ENCODE data around the gene RRM1. TPM values are rescaled to one million over a fixed set of nuclear protein-coding genes. Genes with fewer than 3 reads are reported as not detected.
"Not testable (repeated sequence)": the region's sequence is repeated elsewhere in the genome, so short reads cannot be mapped to it uniquely, and the experiment has no call there.

The RRM1 gene
- polyA plus RNA-seq (ENCODE audit: low read depth in 6 of 6): 10 to 100 TPM; 14.0 to 25.4 (median 18.9) TPM

DNA sequence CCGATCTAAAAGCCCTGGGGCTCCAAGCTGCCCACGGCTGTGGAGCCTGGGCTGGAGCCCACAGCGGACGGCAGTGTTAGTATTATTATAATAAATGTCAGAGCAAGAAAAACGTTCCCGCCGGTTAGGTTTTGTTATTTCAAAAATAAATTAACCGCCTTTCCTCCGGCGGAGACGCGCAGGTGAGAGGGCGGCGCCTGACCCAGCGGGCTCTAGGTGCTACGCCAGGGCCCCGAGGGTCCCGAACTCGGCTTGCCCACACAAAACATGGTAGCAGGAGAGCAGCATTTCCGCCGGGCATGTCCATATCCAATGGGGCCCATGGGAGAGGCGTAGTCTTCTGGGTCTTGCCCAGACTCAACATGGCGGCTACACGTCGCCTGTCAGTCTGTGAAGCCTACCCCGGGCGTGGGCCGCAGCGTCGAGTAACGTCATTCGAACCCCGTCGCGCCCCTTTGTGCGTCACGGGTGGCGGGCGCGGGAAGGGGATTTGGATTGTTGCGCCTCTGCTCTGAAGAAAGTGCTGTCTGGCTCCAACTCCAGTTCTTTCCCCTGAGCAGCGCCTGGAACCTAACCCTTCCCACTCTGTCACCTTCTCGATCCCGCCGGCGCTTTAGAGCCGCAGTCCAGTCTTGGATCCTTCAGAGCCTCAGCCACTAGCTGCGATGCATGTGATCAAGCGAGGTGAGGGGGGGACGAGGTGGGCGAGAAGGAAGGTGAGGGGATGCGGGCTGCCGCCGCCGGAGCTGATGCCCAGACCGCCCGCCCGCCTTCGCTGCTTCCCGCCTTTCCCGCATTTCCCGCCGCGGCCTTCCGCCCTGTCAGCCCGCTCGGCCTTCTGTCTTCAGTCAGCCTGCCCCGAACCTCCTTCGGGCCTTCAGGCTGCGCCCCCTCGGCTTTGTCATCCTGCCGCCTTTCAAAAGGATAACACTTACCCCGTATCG is at the start of gene RRM1:
Gene RRM1, plus strand, starts transcription at position 452 of the 944 bp plus-strand sequence. Its CDS starts 214 bp downstream, at position 666.
- Mint-ChIP-seq H3K27me3 (no peaks in the 10 kb centered on the region), H3K36me3 (peaks cover 0 to 13% of the 10 kb centered on the region in 2 donors), H3K27ac (peak within 1 kb of the TSS; percentile 96 to 100 (median 99)), H3K4me1 (peaks cover 33 to 35% (median 35%) of the 10 kb centered on the region in 3 donors), H3K9me3 (no peaks in the 10 kb centered on the region), H3K4me3 (peak within 1 kb of the TSS; percentile 96 to 99 (median 96))
- DNase-seq (peak; percentile 92), ATAC-seq (ENCODE audit: low read depth in 2 of 2) (peak; percentile 97 to 98)

DNA sequence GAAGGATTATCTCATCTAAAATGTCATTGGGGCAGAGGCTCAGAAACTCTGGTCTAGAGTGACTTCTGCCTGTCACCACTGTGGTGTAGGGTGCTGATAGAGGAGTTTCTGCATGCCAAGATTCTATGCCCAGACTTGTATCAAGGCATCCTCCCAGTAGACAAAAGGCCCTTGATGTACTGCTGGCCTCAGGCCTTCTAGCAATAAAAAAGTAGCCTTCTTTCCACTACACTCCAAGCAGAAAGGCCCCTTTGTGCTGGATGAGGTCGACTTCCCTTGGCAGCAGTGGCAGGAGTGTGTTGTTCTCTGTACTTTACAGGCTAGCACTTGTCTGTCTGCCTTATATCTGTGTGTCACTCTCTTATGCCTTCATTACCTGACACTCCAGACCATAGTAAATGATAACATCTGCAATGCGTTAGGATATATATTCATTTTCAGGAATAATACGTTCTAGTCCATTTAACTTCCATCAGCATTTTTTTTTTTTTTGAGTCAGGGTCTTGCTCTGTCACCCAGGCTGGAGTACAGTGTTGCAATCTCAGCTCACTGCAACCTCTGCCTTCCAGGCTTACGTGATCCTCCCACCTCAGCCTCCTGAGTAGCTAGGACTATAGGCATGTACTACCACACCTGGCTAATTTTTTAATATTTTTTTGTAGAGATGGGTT is 49.5 kb upstream of the RRM1 start:
- ATAC-seq (ENCODE audit: low read depth in 2 of 2): no peak
- no peaks in the 10 kb centered on the region for H3K27me3 Mint-ChIP-seq
- H3K4me1 Mint-ChIP-seq: peaks cover 26 to 51% (median 39%) of the 10 kb centered on the region in 3 donors

DNA sequence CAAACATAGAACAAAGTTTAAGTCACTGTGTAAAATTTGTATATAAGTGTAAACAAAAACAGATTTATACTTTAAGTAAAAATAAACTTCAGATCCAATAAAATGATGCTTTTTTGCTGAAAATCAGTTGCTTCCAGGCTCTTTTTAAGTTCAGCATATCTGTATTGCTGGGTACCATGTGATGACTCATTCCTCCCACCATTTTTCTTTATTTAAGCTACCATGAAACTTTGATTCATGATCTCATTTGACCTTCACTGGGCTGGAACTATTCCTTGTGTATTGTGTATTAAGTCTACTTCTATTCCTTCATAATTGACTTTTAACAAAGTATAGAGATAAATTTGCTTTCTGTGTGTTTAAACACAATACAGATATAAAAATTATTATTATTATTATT is 46.3 kb upstream of the RRM1 start:
- DNase-seq: no peak
- peaks cover 0 to 3% (median 0%) of the 10 kb centered on the region in 7 donors for H3K9me3 Mint-ChIP-seq
- no peak overlapping the region for H3K27ac Mint-ChIP-seq
- peaks cover 23 to 34% (median 25%) of the 10 kb centered on the region in 3 donors for H3K4me1 Mint-ChIP-seq
- peaks cover 0 to 4% of the 10 kb centered on the region in 2 donors for H3K36me3 Mint-ChIP-seq
- no peak for ATAC-seq (ENCODE audit: low read depth in 2 of 2)
- H3K27me3 Mint-ChIP-seq: no peaks in the 10 kb centered on the region
- H3K4me3 Mint-ChIP-seq: no peak overlapping the region

More for the DNA sequence above, 49.5 kb upstream of the RRM1 start:
- no peaks in the 10 kb centered on the region for H3K36me3 Mint-ChIP-seq
- no peak for DNase-seq
- peak overlapping the region in 2 of 6 donors; percentile 26 to 54 for H3K27ac Mint-ChIP-seq
- H3K9me3 Mint-ChIP-seq: no peaks in the 10 kb centered on the region
- no peak overlapping the region for H3K4me3 Mint-ChIP-seq

DNA sequence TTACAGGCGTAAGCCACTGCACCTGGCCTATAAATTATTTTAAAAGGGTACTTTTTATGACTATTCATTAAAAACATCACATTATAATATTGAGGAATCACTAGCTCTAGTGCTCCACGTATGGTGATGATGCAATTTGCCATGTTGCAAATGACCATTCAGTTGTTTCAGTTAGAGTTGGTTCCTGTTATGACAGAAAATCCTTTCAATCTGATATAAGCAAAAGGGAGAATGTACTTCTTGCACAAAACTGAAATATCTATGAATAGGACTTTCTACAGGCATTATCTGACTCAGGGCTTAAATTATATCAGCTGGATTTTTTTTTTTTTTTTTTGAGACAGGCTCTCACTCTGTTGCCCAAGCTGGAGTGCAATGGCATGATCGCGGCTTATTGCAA is 45.6 kb upstream of the RRM1 start:
- no peaks in the 10 kb centered on the region for H3K27me3 Mint-ChIP-seq
- peaks cover 0 to 4% of the 10 kb centered on the region in 2 donors for H3K36me3 Mint-ChIP-seq
- peak overlapping the region in 1 of 6 donors; percentile 53 for H3K27ac Mint-ChIP-seq
- peaks cover 0 to 3% (median 0%) of the 10 kb centered on the region in 7 donors for H3K9me3 Mint-ChIP-seq
- peaks cover 21 to 30% (median 22%) of the 10 kb centered on the region in 3 donors for H3K4me1 Mint-ChIP-seq
- no peak for ATAC-seq (ENCODE audit: low read depth in 2 of 2)
- no peak overlapping the region for H3K4me3 Mint-ChIP-seq
- no peak for DNase-seq

DNA sequence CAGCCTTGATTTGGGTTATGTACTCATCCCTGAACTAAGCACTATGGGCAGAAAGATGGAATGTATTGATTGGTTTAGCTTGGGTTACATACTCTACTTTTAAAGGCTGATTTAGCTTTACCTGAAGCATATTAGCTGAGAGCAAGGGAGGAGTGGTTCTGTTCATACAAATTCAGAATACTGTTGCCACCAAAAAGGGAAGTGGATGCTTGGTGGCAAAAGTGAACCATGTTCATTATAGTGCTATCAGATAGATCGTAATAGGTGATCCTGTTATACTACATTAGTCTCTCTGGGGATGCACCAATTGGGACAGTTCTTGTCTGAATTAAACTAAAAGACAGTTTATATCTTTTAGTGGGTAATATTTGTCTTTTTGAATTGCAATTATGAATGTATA is 44.5 kb upstream of the RRM1 start:
- peaks cover 14 to 24% (median 21%) of the 10 kb centered on the region in 3 donors for H3K4me1 Mint-ChIP-seq
- no peaks in the 10 kb centered on the region for H3K27me3 Mint-ChIP-seq
- peaks cover 0 to 3% (median 0%) of the 10 kb centered on the region in 7 donors for H3K9me3 Mint-ChIP-seq
- peak overlapping the region in 1 of 6 donors; percentile 56 for H3K27ac Mint-ChIP-seq
- peak in 1 of 2 donors; percentile 55 for ATAC-seq (ENCODE audit: low read depth in 2 of 2)
- DNase-seq: no peak
- H3K36me3 Mint-ChIP-seq: peaks cover under 1 to 4% of the 10 kb centered on the region in 2 donors
- peak overlapping the region in 1 of 8 donors; percentile 16 for H3K4me3 Mint-ChIP-seq

DNA sequence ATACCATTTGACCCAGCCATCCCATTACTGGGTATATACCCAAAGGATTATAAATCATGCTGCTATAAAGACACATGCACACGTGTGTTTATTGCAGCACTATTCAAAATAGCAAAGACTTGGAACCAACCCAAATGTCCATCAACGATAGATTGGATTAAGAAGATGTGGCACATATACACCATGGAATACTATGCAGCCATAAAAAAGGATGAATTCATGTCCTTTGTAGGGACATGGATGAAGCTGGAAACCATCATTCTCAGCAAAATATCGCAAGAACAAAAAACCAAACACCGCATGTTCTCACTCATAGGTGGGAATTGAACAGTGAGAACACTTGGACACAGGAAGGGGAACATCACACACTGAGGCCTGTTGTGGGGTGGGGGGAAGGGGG is 41.4 kb upstream of the RRM1 start:
- not testable (repeated sequence) for DNase-seq; H3K27ac Mint-ChIP-seq; H3K36me3 Mint-ChIP-seq; H3K4me3 Mint-ChIP-seq; ATAC-seq (ENCODE audit: low read depth in 2 of 2); H3K27me3 Mint-ChIP-seq; H3K9me3 Mint-ChIP-seq
- peaks cover 24 to 27% (median 26%) of the 10 kb centered on the region in 3 donors for H3K4me1 Mint-ChIP-seq

DNA sequence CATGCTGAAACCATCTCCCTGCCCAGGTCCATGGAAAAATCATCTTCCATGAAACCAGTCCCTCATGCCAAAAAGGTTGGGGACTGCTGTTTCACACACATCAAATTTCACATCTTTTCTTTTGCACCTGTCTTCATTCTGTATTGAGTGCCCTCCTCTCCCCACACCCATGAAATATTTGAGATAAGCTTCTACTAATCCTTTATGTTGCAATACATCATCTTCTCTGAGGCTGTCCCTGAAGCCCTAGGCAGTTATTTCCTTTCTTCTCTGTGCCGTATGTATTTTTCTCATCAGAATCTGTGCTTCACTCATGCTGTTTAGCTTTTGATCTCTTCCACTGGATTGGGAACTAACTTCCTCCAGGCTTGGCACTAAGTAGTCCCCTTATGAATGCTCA is 40.0 kb upstream of the RRM1 start:
- peak overlapping the region in 1 of 6 donors; percentile 86 for H3K27ac Mint-ChIP-seq
- no peaks in the 10 kb centered on the region for H3K27me3 Mint-ChIP-seq
- H3K9me3 Mint-ChIP-seq: peaks cover 0 to 3% (median 0%) of the 10 kb centered on the region in 7 donors
- peaks cover 9 to 16% of the 10 kb centered on the region in 2 donors for H3K36me3 Mint-ChIP-seq
- peaks cover 24 to 33% (median 29%) of the 10 kb centered on the region in 3 donors for H3K4me1 Mint-ChIP-seq
- ATAC-seq (ENCODE audit: low read depth in 2 of 2): no peak
- no peak for DNase-seq
- H3K4me3 Mint-ChIP-seq: no peak overlapping the region

DNA sequence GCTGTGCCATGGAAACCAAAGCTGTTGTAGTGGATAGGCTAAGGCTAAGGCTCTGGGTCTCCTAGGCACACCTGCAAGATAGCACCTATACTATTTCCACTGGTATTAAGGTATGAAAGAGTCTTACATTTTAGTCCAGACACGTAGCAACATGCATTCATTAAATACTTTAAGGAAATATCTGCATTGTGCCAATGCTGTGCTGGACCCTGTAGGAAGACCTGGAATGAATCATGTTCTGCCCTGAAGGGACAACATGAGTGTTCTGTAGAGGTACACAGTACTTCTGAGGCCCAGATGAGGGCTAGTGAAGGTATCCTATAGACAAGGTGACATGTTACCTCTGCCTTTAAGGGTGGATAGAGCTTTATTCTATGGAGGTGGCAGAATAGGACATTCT is 35.2 kb upstream of the RRM1 start:
- Mint-ChIP-seq H3K27me3 (no peaks in the 10 kb centered on the region), H3K4me1 (peaks cover 24 to 30% (median 25%) of the 10 kb centered on the region in 3 donors), H3K27ac (peak overlapping the region in 1 of 6 donors; percentile 78), H3K36me3 (peaks cover 16 to 21% of the 10 kb centered on the region in 2 donors), H3K9me3 (no peaks in the 10 kb centered on the region), H3K4me3 (no peak overlapping the region)
- ATAC-seq (ENCODE audit: low read depth in 2 of 2): no peak
- no peak for DNase-seq

DNA sequence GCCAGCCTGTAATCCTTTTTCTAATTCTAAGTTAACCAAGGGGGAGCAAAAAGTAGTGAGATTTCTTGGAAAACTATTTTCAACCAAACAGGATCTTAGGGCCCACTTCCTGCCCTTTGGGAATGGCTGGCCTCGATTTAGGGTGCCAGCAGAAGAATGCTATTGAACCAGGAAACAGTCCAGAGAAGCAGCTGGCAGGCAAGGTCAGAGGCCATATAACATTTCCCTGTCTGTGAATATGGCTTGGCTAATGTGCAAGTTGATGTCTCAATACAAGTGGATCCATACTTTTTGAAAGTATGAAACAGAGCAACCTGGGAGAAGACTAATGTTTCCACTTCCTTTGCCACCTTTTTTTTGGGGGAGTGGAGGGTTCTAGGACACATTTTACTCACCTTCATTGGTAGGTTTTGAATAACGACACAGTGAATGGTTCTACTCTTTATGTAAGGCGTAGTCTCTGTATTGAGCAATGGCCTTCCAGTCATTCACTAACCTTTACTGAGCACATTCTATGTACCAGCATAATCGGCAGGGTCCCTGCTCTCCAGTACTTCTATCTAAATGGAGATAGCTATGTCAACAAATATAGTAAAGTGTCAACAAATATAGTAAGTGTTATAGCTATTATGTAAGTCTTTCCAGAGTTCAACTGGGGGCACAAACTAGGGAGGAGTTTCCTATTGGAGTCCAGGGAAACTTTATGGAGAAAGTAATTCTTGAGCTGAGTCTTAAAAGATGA is 34.2 kb upstream of the RRM1 start:
- Mint-ChIP-seq H3K27me3 (no peaks in the 10 kb centered on the region), H3K4me1 (peaks cover 26 to 33% (median 29%) of the 10 kb centered on the region in 3 donors), H3K4me3 (no peak overlapping the region), H3K36me3 (peaks cover 13 to 21% of the 10 kb centered on the region in 2 donors), H3K27ac (peak overlapping the region in 2 of 6 donors; percentile 42 to 71), H3K9me3 (no peaks in the 10 kb centered on the region)
- ATAC-seq (ENCODE audit: low read depth in 2 of 2) (no peak), DNase-seq (no peak)

DNA sequence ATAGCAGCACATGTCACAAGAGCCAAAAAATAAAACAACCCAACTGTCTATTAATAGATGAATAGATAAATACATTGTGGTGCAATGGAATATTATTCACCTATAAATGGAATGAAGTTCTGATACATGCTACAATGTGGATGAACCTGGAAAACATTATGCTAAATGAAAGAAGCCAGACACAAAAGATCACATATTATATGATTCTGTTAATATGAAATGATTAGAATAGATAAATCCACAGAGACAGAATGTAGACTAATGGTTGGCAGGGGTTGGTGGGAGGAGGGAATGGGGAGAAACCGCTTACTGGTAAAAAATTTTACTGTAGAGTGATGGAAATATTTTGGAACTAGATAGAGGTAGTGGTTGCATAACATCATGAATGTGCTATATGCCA is 32.9 kb upstream of the RRM1 start:
- H3K4me1 Mint-ChIP-seq: peaks cover 39 to 43% (median 41%) of the 10 kb centered on the region in 3 donors
- no peak overlapping the region for H3K4me3 Mint-ChIP-seq
- no peaks in the 10 kb centered on the region for H3K9me3 Mint-ChIP-seq
- peaks cover 8 to 19% of the 10 kb centered on the region in 2 donors for H3K36me3 Mint-ChIP-seq
- no peaks in the 10 kb centered on the region for H3K27me3 Mint-ChIP-seq
- no peak for DNase-seq
- ATAC-seq (ENCODE audit: low read depth in 2 of 2): no peak
- no peak overlapping the region for H3K27ac Mint-ChIP-seq

DNA sequence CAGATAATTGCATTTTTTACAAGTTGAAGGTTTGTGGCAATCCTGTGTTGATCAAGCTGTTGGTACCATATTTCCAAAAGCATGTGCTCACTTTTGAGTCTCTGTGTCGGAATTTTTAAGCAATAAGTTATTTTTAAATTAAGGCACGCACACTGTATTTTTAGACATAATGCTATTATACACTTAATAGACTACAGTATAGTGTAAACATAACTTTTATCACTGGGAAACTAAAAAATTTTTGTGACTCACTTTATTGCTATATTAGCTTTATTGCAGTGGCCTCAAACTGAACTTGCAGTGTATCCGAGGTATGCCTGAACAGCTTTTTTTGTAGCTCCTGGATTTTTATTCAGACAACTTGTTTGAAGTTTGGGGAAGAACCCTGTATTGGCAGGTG is 31.3 kb upstream of the RRM1 start:
- ATAC-seq (ENCODE audit: low read depth in 2 of 2): no peak

DNA sequence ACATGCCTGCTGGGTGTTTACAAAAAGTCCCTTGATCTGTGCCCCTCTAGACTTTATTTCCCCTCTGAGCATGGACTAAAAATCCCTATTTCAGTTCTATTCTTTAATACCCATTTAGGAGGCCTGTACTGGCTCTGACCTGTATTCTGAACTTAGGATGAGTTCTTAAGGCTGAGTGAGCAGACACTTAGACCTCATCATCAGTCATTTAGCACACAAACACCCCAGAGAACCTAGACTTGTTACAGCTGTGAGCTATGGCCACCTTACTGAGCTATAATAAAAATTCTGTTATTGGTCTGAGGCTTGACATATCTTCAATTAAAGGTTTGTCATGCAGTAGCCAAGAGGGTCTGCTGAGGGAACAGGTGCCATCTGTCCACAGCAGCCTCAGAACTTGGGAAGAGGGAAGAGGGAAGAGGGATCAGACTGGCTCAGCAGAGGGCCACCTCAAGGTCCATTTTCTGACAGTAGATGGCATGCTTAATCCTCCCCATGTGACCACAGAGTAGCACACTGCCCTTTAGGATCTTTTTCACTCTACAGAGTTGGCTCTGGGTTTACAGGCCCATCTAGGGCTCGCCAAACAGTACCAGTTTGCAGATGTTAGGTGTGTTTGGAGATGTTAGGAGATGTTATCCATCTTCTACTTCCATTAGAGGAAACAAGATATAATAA is 30.2 kb upstream of the RRM1 start:
- H3K36me3 Mint-ChIP-seq: peaks cover 0 to 16% of the 10 kb centered on the region in 2 donors
- H3K4me1 Mint-ChIP-seq: peaks cover 41 to 50% (median 46%) of the 10 kb centered on the region in 3 donors
- no peak for DNase-seq
- H3K9me3 Mint-ChIP-seq: no peaks in the 10 kb centered on the region
- ATAC-seq (ENCODE audit: low read depth in 2 of 2): no peak
- H3K4me3 Mint-ChIP-seq: peak overlapping the region in 1 of 8 donors; percentile 48
- H3K27ac Mint-ChIP-seq: peak overlapping the region in 5 of 6 donors; percentile 2 to 63 (median 35)
- H3K27me3 Mint-ChIP-seq: no peaks in the 10 kb centered on the region

More for the DNA sequence above, 31.3 kb upstream of the RRM1 start:
- no peak overlapping the region for H3K4me3 Mint-ChIP-seq
- no peaks in the 10 kb centered on the region for H3K27me3 Mint-ChIP-seq
- no peak overlapping the region for H3K27ac Mint-ChIP-seq
- peaks cover 38 to 44% (median 41%) of the 10 kb centered on the region in 3 donors for H3K4me1 Mint-ChIP-seq
- no peak for DNase-seq
- H3K9me3 Mint-ChIP-seq: no peaks in the 10 kb centered on the region
- H3K36me3 Mint-ChIP-seq: peaks cover 8 to 16% of the 10 kb centered on the region in 2 donors

Data from naive B cell (primary cell).